Stimulated activated CD8-positive, alpha-beta memory T cell treated with anti-CD3 and anti-CD28 coated beads, Interleukin-7, amount 100 ng/mL, for 24 hours (primary cell): ENCODE measurements around the gene UAP1L1.
A peak's percentile ranks its signal among the peaks of the same experiment; 100 is the strongest.
"Not testable (repeated sequence)": the region's sequence is repeated elsewhere in the genome, so short reads cannot be mapped to it uniquely, and the experiment has no call there.

Source experiments
- DNase-seq: peaks from one replicate; pipeline ENCODE4 v3.0.0-alpha.2; 2020; ENCODE audit warnings: low read depth

The UAP1L1 gene

DNA sequence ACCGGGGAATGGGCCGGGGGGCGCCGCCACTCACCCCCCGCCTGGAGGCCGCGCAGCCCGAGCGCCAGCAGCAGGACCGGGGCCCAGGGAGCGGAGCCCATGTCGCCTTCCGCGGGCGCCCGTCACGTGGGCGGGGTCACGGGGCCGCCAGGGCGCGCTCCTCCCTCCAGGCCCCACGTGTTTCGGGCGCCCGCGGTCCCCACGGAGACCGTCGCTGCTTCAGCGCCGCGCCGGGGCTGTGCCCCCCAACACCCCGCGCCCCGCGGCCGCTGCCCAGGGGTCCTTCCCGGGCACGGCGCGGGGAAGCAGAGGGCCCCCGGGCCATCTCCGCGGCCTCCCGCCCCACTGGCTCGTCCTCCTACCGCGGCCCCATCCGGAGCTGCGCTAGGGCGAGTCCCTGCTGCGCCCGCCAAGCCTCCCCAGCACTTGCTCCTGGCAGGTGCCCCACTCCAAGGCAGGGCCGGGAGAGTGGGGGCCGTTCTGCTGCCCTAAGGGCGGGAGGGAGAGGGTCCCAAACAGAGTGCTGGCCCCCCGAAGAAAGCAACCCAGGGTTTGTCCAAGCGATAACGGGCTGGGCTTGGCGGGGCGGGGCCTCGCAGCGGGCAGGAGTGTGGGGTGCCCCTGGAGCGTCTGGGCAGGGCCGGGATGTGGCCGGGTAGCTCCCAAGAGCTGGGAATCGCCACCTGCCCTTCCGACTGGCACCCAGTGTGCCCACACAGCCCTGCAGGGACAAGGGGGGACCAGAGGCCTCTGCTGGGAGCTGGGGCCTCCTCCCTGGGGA is 37.5 kb downstream of the UAP1L1 start, which contains the start of gene DPP7:
Gene DPP7, minus strand, starts transcription at position 121 of the 781 bp plus-strand sequence. Its CDS starts 20 bp downstream, at position 101.
- DNase-seq, result peak; percentile 51

DNA sequence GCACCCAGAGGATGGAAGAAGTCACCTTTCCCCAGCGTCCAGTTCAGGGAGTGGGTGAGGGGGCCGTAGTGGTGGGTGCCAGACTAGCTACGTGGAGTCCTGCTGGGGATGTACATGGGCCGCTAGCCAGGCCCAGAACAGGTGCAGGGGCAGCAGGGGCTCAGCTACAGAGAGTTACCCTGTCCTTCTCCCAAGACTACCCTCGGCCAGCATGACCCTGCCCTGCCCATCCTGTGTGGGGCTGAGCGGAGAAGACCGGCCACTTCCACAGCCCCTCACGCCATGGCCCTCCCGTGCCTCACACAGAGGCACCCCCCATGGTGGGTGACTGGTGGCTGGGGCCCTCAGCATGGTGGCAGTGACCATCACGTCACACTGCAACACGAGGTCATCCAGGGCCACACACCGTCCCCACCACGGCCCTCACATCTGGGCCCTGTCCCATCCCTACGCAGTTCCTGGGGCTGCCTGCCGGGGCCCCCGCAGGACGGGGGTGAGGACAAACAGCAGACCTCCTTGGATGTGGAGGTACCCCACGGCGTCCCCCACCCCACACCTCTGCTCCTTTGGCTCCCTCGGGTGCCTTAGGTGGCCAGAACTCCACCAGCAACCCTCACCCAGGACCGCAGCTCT is 38.2 kb downstream of the UAP1L1 start:
- no peak for DNase-seq

DNA sequence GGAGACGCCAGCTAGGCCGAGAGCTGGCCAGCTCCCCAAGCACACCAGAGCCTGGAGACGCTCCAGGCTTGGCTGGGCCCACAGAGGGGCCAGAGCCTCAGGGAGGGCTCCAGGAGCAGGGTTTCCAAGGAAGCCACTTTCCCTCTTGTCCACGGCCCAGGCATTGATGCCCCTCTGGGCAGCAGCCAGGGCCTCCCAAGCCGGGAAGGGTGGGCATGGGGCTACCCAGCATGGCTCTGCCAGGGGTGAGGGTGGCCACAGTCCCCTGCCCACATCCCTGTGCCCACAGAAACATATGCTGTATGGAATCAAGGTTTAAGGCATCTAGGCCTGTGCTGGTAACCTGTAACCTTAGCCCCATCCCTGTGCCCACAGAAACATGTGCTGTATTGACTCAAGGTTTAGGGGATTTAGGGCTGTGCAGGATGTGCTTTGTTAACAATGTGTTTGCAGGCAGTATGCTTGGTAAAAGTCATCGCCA is 38.8 kb downstream of the UAP1L1 start:
- DNase-seq, result no peak

DNA sequence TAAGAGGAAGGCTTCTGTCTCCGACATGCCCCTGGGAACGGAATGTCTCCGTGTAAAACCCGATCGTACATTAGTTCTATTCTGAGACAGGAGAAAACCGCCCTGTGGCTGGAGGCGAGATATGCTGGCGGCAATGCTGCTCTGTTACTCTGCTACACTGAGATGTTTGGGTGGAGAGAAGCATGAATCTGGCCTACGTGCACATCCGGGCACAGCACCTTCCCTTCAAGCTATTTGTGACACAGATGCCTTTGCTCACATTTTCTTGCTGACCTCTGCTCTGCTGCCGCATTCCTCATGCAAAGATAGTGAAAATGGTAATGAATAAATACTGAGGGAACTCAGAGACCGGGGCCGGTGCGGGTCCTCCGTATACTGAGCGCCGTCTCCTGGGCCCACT is 39.4 kb downstream of the UAP1L1 start:
- no peak for DNase-seq

DNA sequence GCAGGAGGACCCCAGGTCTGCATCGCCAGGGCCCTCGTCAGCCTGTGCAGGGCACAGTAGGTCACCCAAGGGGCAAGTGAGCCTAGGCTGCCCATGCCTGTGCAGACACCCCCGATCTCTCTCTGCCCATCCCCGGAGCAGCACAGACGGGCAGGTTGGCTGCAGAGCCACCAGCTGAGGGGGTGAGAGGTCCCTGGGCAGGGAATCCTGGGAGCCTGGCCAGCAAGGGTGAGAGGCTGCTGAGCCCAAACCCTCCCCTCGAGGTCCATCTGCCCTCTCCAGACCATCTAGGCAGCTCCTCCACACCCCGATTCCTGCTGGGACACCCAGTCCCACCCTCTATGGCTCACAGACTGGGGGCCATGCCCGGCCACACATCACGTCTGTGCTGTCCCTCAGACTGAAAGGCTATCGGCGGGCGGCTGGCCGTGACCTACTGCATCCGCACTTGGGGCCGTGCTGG is 40.0 kb downstream of the UAP1L1 start:
- no peak for DNase-seq

DNA sequence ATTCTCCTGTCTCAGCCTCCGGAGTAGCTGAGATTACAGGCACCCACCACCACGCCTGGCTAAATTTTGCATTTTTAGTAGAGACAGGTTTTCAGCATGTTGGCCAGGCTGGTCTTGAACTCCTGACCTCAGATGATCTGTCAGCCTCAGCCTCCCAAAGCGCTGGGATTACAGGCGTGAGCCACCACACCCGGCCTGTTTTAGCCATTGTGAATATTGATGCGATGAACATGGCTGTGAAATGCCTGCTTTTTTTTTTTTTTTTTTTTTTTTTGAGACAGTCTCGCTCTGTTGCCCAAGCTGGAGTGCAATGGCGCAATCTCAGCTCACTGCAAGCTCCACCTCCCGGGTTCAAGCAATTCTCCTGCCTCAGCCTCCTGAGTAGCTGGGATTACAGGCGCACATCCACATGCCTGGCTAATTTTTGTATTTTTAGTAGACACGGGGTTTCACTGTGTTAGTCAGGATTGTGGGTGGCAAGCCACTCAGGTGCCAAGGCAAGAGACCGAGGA is 40.8 kb downstream of the UAP1L1 start:
- not testable (repeated sequence) for DNase-seq

DNA sequence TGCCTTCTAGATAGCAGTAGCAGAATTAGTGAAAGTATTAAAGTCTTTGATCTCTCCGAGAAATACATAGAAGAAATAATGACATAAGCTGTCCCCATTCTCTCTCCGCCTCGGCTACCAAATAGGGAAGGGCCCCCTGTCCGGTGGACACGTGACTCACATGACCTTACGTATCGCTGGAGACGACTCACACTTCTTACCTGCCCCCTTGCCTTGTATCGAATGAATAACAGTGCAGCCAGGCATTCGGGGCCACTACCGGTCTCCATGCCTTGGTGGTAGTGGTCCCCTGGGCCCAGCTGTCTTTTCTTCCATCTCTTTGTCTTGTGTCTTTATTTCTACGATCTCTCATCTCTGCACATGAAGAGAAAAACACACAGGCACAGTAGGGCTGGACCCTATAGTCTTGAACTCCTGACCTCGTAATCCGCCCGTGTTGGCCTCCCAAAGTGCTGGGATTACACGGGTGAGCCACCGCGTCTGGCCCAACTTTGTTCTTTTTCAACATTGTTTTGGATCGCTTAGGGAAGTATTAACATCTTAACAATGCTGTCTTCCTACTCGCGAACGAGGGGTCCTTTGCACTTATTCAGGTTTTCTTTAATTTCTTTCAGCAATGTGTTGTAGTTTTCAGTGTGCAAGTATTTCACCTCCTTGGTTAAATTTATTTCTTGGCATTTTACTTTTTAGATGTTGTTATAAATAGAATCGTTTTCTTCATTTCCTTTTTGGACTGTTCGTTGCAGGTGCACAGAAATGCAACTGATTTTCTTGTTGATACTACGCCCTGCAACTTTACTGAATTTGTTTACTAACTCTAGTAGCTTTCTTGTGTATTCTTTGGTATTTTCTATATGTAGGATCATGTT is 44.8 kb downstream of the UAP1L1 start:
- not testable (repeated sequence) for DNase-seq

DNA sequence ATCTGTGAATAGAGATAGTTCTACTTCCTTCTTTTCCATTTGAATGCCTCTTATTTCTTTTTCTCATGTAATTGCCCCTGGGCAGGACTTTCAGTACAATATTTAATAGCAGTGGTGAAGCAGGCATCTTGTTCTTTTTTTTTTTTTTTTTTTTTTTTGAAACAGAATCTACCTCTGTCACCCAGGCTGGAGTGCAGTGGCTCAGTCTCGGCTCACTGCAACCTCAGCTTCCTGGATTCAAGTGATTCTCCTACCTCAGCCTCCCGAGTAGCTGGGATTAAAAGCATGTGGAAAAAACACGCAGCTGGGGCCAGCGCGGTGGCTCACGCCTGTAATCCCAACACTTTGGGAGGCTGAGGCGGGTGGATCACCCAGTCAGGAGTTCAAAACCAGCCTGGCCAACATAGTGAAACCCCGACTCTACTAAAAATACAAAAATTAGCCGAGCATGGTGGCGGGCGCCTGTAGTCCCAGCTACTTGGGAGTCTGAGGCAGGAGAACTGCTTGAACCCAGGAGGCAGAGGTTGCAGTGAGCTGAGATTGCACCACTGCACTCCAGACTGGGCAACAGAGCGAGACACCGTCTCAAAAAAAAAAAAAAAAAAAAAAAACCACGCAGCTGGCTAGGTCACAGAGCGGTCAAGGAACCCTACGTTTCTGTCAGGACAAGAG is 45.6 kb downstream of the UAP1L1 start:
- not testable (repeated sequence) for DNase-seq

DNA sequence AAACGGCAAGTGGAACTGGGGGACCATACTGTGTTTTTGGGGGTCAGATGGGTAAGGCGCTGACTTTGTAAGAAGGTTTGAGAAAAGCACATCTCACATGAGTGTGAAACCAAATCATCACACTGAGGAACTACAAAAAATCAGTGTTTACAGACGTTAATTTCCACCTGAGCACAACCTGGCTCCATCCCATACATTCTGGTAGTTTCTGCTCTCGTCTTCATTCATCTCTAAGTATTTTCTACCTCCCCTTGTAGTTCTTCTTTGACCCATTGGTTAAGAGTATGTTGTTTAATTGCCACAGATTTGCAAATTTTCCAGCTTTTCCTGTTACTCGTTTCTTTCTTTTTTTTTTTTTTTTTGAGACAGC is 46.1 kb downstream of the UAP1L1 start:
- DNase-seq, result no peak

DNA sequence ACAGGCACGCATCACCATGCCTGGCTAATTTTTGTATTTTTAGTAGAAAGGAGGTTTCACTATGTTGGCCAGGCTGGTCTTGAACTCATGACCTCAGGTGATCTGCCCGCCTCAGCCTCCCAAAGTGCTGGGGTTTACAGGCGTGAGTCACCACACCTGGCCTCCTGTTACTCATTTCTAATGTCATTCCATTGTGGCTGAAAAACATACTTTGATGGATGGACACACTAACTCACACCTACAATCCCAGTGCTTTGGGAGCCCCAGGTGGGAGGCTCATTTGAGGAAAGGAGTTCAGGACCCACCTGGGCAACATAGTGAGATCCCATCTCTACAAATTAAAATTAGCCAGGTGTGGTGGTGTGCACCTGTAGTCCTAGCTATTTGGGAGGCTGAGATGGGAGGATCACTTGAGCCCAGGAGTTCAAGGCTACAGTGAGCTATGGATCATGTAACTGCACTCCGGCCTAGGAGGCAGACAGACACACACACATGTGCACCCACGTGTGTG is 46.7 kb downstream of the UAP1L1 start:
- DNase-seq, result not testable (repeated sequence)

DNA sequence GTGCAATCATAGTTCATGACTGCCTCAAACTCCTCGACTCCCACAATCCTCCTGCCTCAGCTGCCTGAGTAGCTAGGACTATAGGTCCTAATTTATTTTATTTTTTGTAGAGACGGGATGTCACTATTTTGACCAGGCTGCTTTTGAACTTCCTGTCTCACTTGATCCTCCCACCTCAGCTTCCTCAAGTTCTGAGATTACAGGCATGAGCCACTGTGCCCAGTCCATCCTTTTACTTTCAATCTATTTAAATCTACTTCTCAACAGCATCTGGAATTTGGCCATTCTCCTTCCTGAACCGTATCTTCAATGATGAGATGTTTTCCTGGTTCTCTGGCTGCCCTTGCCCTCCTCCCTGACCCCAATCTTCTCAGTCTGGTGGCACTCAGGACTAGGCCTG is 49.5 kb downstream of the UAP1L1 start:
- no peak for DNase-seq

DNA sequence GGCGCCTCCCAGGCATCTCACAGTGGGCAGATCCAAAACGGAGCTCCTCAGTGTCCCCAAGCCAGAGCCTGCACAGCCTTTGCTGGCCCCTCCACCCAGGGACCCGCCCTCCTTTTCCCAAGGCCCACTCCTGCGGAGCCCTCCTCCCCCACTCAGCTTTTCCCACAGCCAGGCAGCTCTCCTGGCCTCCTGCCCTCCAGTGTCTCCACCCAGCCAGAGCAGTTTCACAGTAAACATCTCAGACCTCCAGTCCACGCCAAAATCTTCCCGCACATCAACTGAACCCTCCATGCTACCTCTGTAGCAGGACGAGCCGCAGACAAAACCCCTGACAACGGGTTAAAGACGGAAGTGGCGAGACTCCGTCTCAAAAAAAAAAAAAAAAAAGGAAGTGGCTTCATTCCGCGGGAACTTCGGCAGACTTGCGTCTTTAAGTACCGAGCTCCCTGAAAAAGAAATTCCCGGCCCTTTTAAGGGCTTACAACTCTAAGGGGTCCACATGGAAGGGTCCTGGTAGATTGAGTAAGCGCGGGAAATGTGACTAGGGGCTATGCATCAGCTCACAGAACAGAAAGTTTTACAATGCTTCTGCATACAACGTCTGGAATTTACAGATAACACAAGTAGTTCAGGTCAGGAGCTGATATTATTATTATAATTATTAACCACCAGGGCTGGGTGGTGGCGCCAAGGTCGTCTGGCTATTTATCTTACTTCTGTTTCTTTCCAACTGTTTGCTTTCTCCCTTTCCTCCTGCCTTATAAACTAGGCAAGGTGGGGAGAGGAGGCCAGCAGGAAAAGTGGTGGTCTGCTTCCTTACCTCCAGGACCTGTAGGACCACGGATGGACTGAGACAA is 50.2 kb downstream of the UAP1L1 start:
- DNase-seq, result no peak

DNA sequence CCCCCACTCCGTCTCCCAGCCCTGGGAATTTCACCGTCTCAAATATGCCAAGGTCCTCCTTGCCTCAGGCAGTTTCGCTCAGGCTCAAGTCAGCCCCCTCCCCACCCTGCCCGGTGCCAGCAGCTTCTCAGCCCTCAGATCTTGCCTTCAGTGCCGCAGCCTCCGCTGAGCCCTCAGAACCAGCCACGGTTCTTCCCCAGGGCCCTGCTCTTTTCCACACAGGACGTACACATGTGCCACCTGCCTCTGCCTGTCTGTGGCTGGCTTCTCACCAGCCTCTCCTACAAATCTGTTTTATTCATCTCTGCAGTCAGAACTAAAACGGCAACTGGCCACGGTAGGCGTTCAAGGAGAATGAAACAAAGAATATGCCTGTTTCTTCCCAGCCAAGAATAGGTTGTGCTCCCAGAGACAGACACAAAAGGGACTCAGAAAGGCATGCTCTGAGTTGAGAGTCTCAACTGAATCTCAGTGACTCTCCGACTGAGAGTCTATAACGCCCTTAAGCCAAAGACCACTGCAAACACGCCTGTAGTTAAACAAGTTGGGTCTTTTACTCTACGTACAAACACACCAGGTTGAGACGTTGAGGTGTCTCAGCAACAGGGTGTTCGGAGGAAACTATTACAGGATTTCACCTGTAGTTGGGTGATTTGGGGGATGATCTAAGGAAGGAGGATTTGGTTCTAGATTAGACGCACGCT is 51.0 kb downstream of the UAP1L1 start:
- no peak for DNase-seq

DNA sequence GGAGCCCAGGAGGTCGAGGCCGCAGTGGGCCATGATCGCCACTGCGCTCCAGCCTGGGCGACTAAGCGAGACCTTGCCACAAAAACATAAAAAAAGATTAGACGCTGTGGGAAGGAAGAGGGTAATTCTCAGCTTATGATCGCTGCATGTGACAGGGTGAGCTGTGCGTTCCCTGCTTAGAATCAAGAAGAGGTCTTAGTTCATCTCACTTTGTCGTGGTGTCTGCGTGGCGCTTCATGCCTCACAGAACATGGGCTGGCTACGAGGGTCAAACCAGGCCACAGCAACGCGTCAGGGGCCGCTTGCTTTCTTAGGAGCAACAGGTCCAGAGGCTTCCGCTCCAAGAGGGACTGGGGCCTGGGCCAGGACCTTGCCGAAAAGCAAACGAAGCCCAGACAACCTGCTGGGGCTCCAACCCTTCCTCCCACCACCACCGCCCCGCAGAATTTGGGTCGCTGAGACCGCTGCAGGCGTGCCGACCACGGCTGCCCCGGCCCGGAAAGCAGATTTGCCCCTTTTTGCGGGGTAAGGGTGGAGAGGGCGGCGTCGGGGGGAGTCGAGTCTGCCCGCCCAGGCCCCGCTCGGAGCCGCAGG is 51.6 kb downstream of the UAP1L1 start:
- no peak for DNase-seq

DNA sequence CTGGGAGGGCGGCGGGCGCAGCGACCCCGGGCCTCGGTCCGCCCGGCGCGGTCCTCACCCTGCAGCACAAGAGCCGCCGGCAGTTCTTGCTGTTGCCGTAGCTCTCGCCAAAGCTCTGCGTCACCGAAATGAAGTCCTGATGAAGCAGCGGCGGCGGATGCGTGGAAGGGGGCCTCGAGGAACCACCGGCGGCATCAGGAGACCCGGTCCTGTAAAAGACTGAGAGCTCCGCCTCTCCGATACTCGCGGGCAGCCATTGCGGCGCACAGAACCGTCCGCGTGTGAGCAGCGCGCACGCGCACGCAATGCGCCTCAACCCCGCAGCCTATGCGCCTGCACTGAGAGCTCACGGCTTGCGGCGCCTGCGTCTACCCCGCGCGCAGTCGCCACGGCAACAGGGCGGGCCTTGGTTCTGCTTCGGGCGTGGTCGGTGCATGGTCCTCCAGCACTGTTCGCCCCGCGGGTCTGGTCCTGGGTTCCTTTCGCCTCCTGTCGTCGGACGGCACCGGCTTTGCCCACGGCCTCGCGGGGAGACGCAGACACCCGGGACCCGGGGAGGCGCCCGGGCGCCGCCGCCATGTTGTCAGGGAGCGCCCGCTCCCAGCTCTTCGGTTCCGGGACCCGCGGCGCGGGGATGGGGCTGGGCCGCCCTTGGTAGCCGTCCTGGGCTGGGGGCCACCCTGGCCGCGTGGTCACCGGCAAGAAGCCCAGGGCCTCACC is 52.3 kb downstream of the UAP1L1 start:
- peak; percentile 73 for DNase-seq

DNA sequence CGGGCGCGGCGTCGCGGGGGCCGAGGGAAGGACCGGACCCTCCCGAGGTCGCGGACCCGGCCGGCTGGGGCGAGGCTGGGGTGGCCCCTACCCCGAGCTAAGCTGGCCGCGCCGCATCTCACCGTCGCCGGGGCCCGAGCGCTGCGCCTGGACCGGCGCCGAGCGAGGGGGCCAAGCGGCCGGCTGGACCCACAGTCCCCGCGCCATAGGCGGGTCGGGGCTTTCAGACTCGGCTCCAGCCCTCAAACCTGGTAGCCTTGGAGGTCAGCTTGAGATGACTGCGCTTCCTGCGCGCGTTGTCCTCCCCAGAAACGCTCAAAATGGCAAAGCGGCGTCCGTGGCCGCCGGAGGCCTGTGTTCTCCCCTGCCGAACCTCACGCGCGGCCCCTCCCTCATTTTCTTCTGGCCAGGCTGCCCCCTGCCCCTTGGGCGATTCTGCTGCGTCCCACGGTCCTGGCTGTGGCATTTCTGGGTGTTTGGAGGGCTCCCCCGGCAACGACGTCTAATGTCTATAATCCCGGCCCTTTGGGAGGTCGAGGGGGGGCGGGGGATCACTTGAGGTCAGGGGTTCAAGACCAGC is 52.9 kb downstream of the UAP1L1 start:
- no peak for DNase-seq
